ENCODE measurements around the gene GIGYF2. TPM values are rescaled to one million over a fixed set of nuclear protein-coding genes. Genes with fewer than 3 reads are reported as not detected.

GIGYF2 gene
- total and polyA plus RNA-seq, 2 of the 13 experiments (the other 11 are each of a cell fraction or from before 2014, with no cell fraction given) = 44.9 to 73.5 TPM

- H3K27me3 ChIP-seq (ENCODE audit: control insufficient read depth in 1 of 2, insufficient read depth in 2 of 2, low read length in 2 of 2) = no peaks in the 10 kb centered on the region
- no peak overlapping the region for H2AFZ ChIP-seq (ENCODE audit: low read length)
- BruUV-seq (replicated peaks) = no TSS peak
- H3K9ac ChIP-seq (ENCODE audit: insufficient read depth, low read depth, low read length) = no peak overlapping the region
- H3K4me3 ChIP-seq (replicated peaks in 1 of 3; ENCODE audit: insufficient read depth in 1 of 3, low read depth in 2 of 3, low read length in 3 of 3) = no peak overlapping the region
- no peak overlapping the region for H3K27ac ChIP-seq (ENCODE audit: extremely low read length, insufficient read depth, low read length)
- in situ Hi-C loops (cut with HindIII; ENCODE audit: extremely low pct_ligation_motif_present, low pct_unique_long_range_greater_than_20kb) (no loop called here), intact Hi-C loops (cut with micrococcal nuclease; ENCODE audit: unreplicated experiment) (no loop called here)
- ChIA-PET POLR2A (no interaction called here), CTCF (ENCODE audit: low intra/inter-chr PET ratio, low total read pairs) (no interaction called here)
- 94% methylated on average over 16 of the region's 24 CpGs for WGBS (ENCODE audit: low lambda C conversion rate)
- DNase-seq (ENCODE audit: low spot score) = no peak
- no peak overlapping the region for H3K4me2 ChIP-seq (ENCODE audit: low read depth, low read length)
- FAIRE-seq = no peak
- H3K79me2 ChIP-seq (ENCODE audit: insufficient read depth, low read length) = no peaks in the 10 kb centered on the region
- peaks cover 9 to 15% of the 10 kb centered on the region in 2 experiments; a peak in 4 of 5 replicates for H3K36me3 ChIP-seq (replicated peaks in 1 of 2; ENCODE audit: control insufficient read depth in 1 of 2, insufficient read depth in 2 of 2, low read length in 2 of 2)
- no peaks in the 10 kb centered on the region for H3K4me1 ChIP-seq (ENCODE audit: insufficient read depth, low read length)
- ATAC-seq = no peak
- H4K20me1 ChIP-seq (ENCODE audit: insufficient read depth, low read length) = no peaks in the 10 kb centered on the region
- H3K9me3 ChIP-seq (ENCODE audit: low read length) = no peaks in the 10 kb centered on the region
- TF ChIP-seq AGO2 (optimal IDR thresholded peaks at IDR 0.05; ENCODE audit: low read depth, low read length) = peak; percentile 36
- TF ChIP-seq TOPORS (CRISPR knock-in tag; IDR thresholded peaks at IDR 0.05) = no peak
- no peak for TF ChIP-seq SMARCE1 (IDR thresholded peaks at IDR 0.05; ENCODE audit: borderline replicate concordance)
- TF ChIP-seq NR3C1 (CRISPR knock-in tag; IDR thresholded peaks at IDR 0.05) = no peak
These were observed 200.7 kb downstream of the GIGYF2 start for GRCh38 chr2:232897598-232898408.

- H3K9me3 ChIP-seq (ENCODE audit: low read length) = no peaks in the 10 kb centered on the region
- no peak overlapping the region for H3K4me2 ChIP-seq (ENCODE audit: low read depth, low read length)
- no peak overlapping the region for H2AFZ ChIP-seq (ENCODE audit: low read length)
- POLR2A ChIA-PET = no interaction called here
- CTCF ChIA-PET (ENCODE audit: low intra/inter-chr PET ratio, low total read pairs) = no interaction called here
- no peak overlapping the region for H3K4me3 ChIP-seq (replicated peaks in 1 of 3; ENCODE audit: insufficient read depth in 1 of 3, low read depth in 2 of 3, low read length in 3 of 3)
- intact Hi-C loops (cut with micrococcal nuclease; ENCODE audit: unreplicated experiment) (no loop called here), in situ Hi-C loops (cut with HindIII; ENCODE audit: extremely low pct_ligation_motif_present, low pct_unique_long_range_greater_than_20kb) (no loop called here)
- H3K36me3 ChIP-seq (replicated peaks in 1 of 2; ENCODE audit: control insufficient read depth in 1 of 2, insufficient read depth in 2 of 2, low read length in 2 of 2) = peaks cover 7 to 9% of the 10 kb centered on the region in 2 experiments; a peak in 4 of 5 replicates
- no peak overlapping the region for H3K9ac ChIP-seq (ENCODE audit: insufficient read depth, low read depth, low read length)
- no peaks in the 10 kb centered on the region for H3K27me3 ChIP-seq (ENCODE audit: control insufficient read depth in 1 of 2, insufficient read depth in 2 of 2, low read length in 2 of 2)
- no peak for DNase-seq (ENCODE audit: low spot score)
- BruUV-seq (replicated peaks) = no TSS peak
- ATAC-seq = no peak
- TF ChIP-seq PHB2 (IDR thresholded peaks at IDR 0.05; ENCODE audit: partially characterized antibody) = peak; percentile 5
- peak; percentile 18; the same call in 1 of the 2 replicates for TF ChIP-seq MNT (IDR thresholded peaks at IDR 0.05)
- peak; percentile 20; the same call in 1 of the 2 replicates for TF ChIP-seq CREB1 (IDR thresholded peaks at IDR 0.05)
- TF ChIP-seq CREB1 (CRISPR knock-in tag; IDR thresholded peaks at IDR 0.05) = no peak
- TF ChIP-seq SP1 (IDR thresholded peaks at IDR 0.05) = peak; percentile 24; the same call in 1 of the 2 replicates
- no peak for TF ChIP-seq SP1 (CRISPR knock-in tag; IDR thresholded peaks at IDR 0.05)
- 0 out of 2 replicates have a peak, but pooled peaks have one; percentile 9 for TF ChIP-seq PLRG1 (conservative IDR thresholded peaks at IDR 0.05)
- no peak for TF ChIP-seq ZNF629 (CRISPR knock-in tag; conservative IDR thresholded peaks at IDR 0.05)
- TF ChIP-seq TRIM22 (IDR thresholded peaks at IDR 0.05) = peak; percentile 86; the same call in 1 of the 2 replicates
- no peak for TF ChIP-seq TEAD2 (CRISPR knock-in tag; IDR thresholded peaks at IDR 0.05)
- H3K27ac ChIP-seq (ENCODE audit: extremely low read length, insufficient read depth, low read length) = no peak overlapping the region
- 96% methylated on average over 18 of the region's 18 CpGs for WGBS (ENCODE audit: low lambda C conversion rate)
- no peak for FAIRE-seq
- no peaks in the 10 kb centered on the region for H4K20me1 ChIP-seq (ENCODE audit: insufficient read depth, low read length)
- H3K79me2 ChIP-seq (ENCODE audit: insufficient read depth, low read length) = no peaks in the 10 kb centered on the region
- H3K4me1 ChIP-seq (ENCODE audit: insufficient read depth, low read length) = no peaks in the 10 kb centered on the region
These were observed 201.7 kb downstream of the GIGYF2 start for GRCh38 chr2:232898592-232899543.
